Activated CD4-positive, alpha-beta T cell treated with anti-CD3 and anti-CD28 coated beads, Interleukin-2, amount 10 ng/mL, durations not matched to agents 24 days and 14 days (primary cell): ENCODE results near the gene UBE2G1. TPM values are rescaled to one million over a fixed set of nuclear protein-coding genes. Genes with fewer than 3 reads are reported as not detected.
"Not testable (repeated sequence)": the region's sequence is repeated elsewhere in the genome, so short reads cannot be mapped to it uniquely, and the experiment has no call there.

Source experiments
- DNase-seq: peaks from one replicate; pipeline ENCODE4 v3.0.0; 2022
- H3K27ac Mint-ChIP-seq: one replicate; pipeline ENCODE4 v1.8.0; 2022; ENCODE audit warnings: mild to moderate bottlenecking, mixed read lengths
- H3K27me3 Mint-ChIP-seq: one replicate; pipeline ENCODE4 v1.8.0; 2022; ENCODE audit warnings: mixed read lengths
- H3K36me3 Mint-ChIP-seq: one replicate; pipeline ENCODE4 v1.8.0; 2022; ENCODE audit warnings: low read depth, mild to moderate bottlenecking, mixed read lengths
- H3K4me1 Mint-ChIP-seq: one replicate; pipeline ENCODE4 v1.8.0; 2021; ENCODE audit warnings: mixed read lengths
- H3K4me3 Mint-ChIP-seq: one replicate; pipeline ENCODE4 v1.8.0; 2022; ENCODE audit warnings: mild to moderate bottlenecking, moderate library complexity, mixed read lengths
- H3K9me3 Mint-ChIP-seq: one replicate; pipeline ENCODE4 v1.8.0; 2021; ENCODE audit warnings: mixed read lengths
- intact Hi-C: fragments of 100-400 bp; cut with micrococcal nuclease; formaldehyde crosslinking; loops from one replicate; pipeline ENCODE4 v1.15.1; 2023
- total RNA-seq: library from RNA; stranded (reverse); gene quantifications from 2 replicates; pipeline ENCODE4 v1.2.3, GENCODE V29; 2022

The UBE2G1 gene
- total RNA-seq, 1 donor from 2014 or later: 77.3 TPM

DNA sequence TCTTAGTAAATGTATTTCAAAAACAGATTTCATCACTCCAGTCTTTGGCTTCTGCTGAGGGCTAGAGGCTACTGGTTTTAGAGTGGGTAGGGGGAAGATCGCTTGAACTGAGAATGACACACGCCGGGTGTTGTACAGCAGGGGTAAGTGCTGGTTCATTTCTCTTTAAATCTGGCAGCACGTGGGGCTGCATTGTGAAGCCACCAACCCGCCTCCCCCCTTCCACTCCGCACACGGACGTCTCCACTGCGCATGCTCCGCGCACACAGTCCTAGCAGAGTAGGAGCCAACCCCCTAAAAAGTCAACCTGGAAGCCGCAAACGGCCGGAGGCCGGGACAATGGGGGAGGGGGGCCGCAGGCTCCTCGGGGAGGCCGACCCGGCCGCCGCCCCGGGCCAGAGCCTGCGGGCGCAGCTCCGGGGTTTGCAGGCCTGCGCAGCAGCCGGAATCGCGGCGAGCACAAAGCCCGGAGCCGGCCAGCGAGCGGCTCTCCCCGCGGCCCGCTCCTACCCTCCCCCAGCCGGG, 1.3 kb downstream of the UBE2G1 start:
- intact Hi-C loops: loop anchor here (1.0 to 10.0 kb wide), 3 partner anchors 222 to 1963 kb away; partner anchors contain the start of genes CYB5D2, MNT, PFN1 and RNF167
- H3K36me3 Mint-ChIP-seq: peaks cover 18% of the 10 kb centered on the region

DNA sequence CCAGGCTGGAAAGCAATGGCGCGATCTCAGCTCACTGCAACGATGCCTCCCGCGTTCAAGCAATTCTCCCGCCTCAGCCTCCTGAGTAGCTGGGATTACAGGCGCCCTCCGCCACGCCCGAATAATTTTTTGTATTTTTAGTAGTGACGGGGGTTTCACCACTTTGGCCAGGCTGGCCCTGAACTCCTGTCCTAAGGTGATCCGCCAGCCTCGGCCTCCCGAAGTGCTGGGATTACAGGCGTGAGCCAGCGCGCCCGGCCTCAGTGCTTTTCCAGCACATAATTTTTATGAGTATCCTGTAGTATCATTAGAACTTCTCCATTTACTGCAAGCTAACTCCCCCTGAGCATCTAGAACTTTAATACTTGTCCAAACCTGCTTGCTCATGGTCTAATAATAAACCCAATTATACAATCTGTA, 1.8 kb downstream of the UBE2G1 start:
- no peak for DNase-seq
- H3K4me3 Mint-ChIP-seq: peak overlapping the region; percentile 86
- H3K9me3 Mint-ChIP-seq: no peaks in the 10 kb centered on the region
- H3K4me1 Mint-ChIP-seq: peaks cover 27% of the 10 kb centered on the region
- no peaks in the 10 kb centered on the region for H3K27me3 Mint-ChIP-seq
- peaks cover 18% of the 10 kb centered on the region for H3K36me3 Mint-ChIP-seq
- peak overlapping the region; percentile 97 for H3K27ac Mint-ChIP-seq
- intact Hi-C loops: loop anchor here (1.0 to 10.0 kb wide), 3 partner anchors 221 to 1962 kb away; partner anchors contain the start of genes CYB5D2, MNT, PFN1 and RNF167

More for the DNA sequence above, 1.3 kb downstream of the UBE2G1 start:
- peaks cover 24% of the 10 kb centered on the region for H3K4me1 Mint-ChIP-seq
- peak overlapping the region; percentile 86 for H3K4me3 Mint-ChIP-seq
- H3K27ac Mint-ChIP-seq: peak overlapping the region; percentile 97
- H3K27me3 Mint-ChIP-seq: no peaks in the 10 kb centered on the region
- DNase-seq: peak; percentile 95
- no peaks in the 10 kb centered on the region for H3K9me3 Mint-ChIP-seq

DNA sequence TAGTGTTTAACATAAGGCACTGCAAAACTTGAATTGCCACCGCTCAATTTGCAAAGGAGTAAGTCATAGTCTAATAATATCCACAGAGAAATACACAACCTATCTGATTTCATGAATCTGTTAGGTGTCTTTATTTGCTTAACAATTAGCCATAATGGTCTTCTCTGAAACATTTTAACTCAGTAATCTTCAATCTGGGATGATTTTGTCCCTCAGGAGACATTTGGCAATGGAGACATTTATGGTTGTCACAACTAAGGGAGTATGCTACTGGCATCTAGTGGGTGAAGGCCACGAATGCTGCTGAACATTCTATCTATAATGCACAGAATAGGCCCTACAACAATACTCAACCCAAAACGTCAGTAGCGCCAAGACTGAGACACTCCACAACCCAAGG, 4.3 kb downstream of the UBE2G1 start:
- Mint-ChIP-seq H3K36me3 (peaks cover 24% of the 10 kb centered on the region), H3K9me3 (no peaks in the 10 kb centered on the region), H3K27ac (no peak overlapping the region), H3K4me1 (peaks cover 34% of the 10 kb centered on the region), H3K4me3 (no peak overlapping the region), H3K27me3 (no peaks in the 10 kb centered on the region)
- no peak for DNase-seq
- intact Hi-C loops: loop anchor here (10.0 kb wide), 1 partner anchor 583 kb away; the partner anchor contains the start of genes PFN1, RNF167 and SLC25A11

DNA sequence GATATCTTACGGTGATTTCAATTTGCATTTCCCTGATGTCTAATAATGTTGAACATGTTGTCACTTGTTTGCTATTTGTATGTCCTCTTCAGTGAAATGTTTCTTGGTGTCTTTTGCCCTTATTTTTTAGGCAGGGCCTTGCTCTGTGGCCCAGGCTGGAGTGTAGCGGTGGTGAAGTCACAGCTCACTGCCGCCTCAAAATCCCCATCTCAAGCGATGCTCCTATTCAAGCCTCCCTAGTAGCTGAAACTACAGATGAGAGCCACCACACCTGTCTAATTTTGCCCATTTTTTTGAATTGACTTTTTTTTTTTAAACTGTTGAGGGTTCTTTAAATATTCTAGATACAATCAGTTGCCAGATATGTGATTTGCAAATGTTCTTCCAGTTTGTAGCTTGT, 8.3 kb downstream of the UBE2G1 start:
- Mint-ChIP-seq H3K4me3 (no peak overlapping the region), H3K27me3 (no peaks in the 10 kb centered on the region), H3K9me3 (no peaks in the 10 kb centered on the region), H3K27ac (no peak overlapping the region), H3K4me1 (peaks cover 28% of the 10 kb centered on the region), H3K36me3 (peaks cover 17% of the 10 kb centered on the region)
- DNase-seq: no peak
- intact Hi-C loops: no loop called here

DNA sequence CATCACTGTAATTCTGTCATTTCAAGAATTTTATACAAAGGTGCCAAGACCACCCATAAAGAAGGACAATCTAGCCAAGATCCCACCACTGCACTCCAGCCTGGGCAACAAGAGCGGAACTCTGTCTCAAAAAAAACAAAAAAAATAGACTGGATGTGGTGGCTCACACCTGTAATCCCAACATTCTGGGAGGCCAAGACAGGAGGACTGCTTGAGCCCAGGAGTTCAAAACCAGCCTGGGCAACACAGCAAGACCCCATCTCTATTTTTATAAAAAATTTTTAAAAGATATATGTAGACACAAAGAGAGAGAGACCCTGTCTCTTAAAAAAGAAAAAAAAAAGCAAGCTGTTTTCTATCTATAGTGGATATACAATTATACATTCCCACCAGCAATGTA, 8.8 kb downstream of the UBE2G1 start:
- peaks cover 16% of the 10 kb centered on the region for H3K36me3 Mint-ChIP-seq
- DNase-seq: no peak
- intact Hi-C loops: no loop called here
- peaks cover 26% of the 10 kb centered on the region for H3K4me1 Mint-ChIP-seq
- H3K27me3 Mint-ChIP-seq: no peaks in the 10 kb centered on the region
- no peak overlapping the region for H3K4me3 Mint-ChIP-seq
- no peak overlapping the region for H3K27ac Mint-ChIP-seq
- H3K9me3 Mint-ChIP-seq: no peaks in the 10 kb centered on the region

DNA sequence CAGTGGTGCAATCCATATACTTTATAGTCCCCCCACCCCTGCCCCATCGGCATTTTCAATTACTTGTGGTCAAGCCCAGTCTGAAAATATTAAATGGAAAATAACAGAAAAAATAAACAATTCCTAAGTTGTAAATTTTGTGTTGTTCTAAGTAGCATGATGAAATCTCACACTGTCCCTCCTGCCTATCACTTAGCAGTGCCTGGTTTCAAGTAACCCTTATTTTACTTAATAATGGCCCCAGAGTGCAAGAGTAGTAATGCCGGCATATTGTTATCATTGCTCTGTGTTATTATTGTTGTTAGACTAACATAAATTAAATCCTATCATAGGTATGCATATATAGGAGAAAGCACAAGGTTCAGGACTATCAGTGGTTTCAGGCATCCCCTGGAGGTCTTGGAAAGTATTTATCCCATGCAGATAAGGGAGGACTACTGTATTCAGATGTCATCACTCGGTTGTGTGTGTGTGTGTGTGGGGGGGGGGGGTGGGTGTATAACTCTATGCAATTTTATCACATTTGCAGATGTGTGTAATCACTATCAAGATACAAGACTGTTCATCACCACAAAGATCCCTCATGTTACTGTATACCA, 9.3 kb downstream of the UBE2G1 start:
- Mint-ChIP-seq H3K4me3 (no peak overlapping the region), H3K4me1 (peaks cover 24% of the 10 kb centered on the region), H3K9me3 (no peaks in the 10 kb centered on the region), H3K36me3 (peaks cover 14% of the 10 kb centered on the region), H3K27me3 (no peaks in the 10 kb centered on the region), H3K27ac (no peak overlapping the region)
- no peak for DNase-seq
- intact Hi-C loops: no loop called here

DNA sequence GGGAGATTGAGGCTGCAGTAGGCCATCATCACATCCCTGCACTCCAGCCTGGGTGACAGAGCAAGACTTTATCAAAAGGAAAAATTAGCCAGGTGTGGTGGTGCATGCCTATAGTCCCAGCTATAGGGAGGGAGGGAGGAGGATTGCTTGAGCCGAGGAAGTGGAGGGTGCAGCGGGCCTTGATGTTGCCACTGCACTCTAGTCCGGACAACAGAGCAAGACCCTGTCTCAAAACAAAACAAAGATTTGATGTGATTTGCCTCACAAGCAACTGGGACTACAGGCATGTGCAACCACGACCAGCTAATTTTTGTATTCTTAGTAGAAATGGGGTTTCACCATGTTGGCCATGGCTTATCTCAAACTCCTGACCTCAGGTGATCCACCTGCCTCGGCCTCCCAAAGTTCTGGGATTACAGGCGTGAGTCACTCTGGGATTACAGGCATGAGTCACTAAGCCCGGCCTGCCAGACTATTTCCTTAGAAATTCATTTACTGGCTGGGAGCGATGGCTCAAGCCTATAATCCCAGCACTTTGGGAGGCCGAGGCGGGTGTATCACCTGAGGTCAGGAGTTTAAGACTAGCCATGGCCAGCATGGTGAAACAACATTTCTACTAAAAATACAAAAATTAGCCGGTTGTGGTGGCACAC, 11.5 kb downstream of the UBE2G1 start:
- H3K36me3 Mint-ChIP-seq: peaks cover 5% of the 10 kb centered on the region
- H3K27me3 Mint-ChIP-seq: no peaks in the 10 kb centered on the region
- H3K9me3 Mint-ChIP-seq: no peaks in the 10 kb centered on the region
- no peak overlapping the region for H3K27ac Mint-ChIP-seq
- intact Hi-C loops: no loop called here
- H3K4me1 Mint-ChIP-seq: peaks cover 21% of the 10 kb centered on the region
- no peak overlapping the region for H3K4me3 Mint-ChIP-seq
- DNase-seq: no peak

DNA sequence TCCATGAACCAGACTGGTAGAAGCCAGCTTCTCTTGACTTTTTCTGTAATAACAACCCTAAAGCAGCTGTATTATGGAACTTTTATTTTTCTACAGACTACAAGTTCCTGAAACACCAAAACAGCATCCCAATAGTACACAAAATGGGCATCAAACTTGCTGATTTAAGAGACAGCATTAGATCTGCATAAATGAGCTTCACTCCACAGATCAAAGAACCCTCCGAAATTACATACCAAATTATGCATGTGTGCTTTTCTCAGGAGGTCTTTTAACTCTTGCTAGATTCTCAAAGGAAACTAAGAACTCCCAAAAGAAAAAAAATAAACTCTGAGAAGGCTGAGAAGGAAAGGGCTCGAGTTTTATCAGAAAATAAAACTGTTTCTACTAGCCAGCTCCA, 12.3 kb downstream of the UBE2G1 start:
- H3K27ac Mint-ChIP-seq: no peak overlapping the region
- DNase-seq: no peak
- intact Hi-C loops: no loop called here
- H3K36me3 Mint-ChIP-seq: peaks cover 6% of the 10 kb centered on the region
- H3K4me1 Mint-ChIP-seq: peaks cover 20% of the 10 kb centered on the region
- H3K9me3 Mint-ChIP-seq: no peaks in the 10 kb centered on the region
- H3K27me3 Mint-ChIP-seq: no peaks in the 10 kb centered on the region
- no peak overlapping the region for H3K4me3 Mint-ChIP-seq

DNA sequence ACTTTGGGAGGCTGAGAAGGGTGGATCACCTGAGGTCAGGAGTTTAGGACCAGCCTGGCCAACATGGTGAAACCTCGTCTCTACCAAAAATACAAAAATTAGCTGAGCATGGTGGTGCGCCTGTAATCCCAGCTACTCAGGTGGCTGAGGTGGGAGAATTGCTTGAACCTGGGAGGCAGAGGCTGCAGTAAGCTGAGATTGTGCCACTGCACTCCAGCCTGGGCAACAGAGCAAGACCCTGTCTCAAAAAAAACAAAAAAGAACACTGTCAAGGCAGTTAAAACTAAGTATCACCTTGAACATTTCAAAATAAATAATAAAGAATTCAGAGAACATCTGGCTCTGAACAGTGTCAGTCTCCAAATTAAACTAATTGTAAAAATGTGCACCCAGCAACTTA, 16.3 kb downstream of the UBE2G1 start:
- H3K4me3 Mint-ChIP-seq, H3K27ac Mint-ChIP-seq, DNase-seq, H3K9me3 Mint-ChIP-seq, intact Hi-C loops, H3K27me3 Mint-ChIP-seq, H3K36me3 Mint-ChIP-seq: not testable (repeated sequence)
- peaks cover 22% of the 10 kb centered on the region for H3K4me1 Mint-ChIP-seq

DNA sequence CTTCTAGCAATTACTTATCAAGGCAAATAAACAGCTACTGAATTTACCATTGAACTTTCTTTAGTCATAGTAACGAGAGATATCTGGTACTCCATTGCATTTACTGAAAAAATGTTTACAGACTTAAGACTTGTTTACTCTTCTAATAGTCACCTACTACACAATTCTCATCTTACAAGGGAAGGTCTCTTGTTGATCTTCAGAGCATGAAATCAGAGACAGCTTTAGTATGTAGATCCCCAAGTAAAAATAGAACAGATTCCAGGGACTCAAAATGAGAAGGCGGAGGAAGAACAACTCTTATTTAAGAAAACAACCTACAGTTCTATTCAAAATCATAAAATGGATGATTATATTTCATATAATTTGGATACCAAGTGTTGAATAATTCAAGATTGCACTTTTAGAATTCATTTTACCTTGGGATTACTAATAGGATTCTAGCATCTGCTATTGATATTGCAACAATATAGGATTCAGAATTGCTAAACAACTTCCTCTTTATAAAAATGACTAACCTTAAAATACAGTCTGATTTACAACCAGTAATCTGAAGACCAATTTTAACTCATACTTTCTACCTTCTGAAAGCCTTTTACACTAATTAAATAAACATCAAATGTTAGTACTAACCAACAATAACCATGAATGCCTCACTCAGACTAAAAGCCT, 20.8 kb downstream of the UBE2G1 start:
- no peak overlapping the region for H3K27ac Mint-ChIP-seq
- no peak for DNase-seq
- peaks cover 12% of the 10 kb centered on the region for H3K4me1 Mint-ChIP-seq

DNA sequence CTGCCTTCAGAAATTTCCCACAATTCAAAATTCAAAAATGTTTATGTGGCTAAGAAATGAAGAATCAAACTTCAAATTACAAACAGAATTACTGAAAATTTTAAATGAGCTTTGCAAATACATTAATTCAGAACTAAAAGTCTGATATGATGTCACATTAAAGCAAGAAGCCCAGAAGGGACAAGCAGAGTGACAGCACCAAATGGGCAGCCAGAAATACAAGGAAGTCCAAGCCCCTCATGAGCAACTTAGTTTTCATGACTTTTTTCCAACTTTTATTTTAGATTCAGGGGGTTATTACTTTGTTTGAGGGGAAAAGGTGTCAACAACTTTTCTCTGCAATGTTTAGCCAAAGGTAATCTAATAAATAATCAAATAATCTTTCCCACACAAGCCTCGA, 21.5 kb downstream of the UBE2G1 start:
- peaks cover 1% of the 10 kb centered on the region for H3K36me3 Mint-ChIP-seq
- no peaks in the 10 kb centered on the region for H3K27me3 Mint-ChIP-seq
- no peak overlapping the region for H3K27ac Mint-ChIP-seq
- no peak for DNase-seq
- peaks cover 17% of the 10 kb centered on the region for H3K4me1 Mint-ChIP-seq
- no peaks in the 10 kb centered on the region for H3K9me3 Mint-ChIP-seq
- no peak overlapping the region for H3K4me3 Mint-ChIP-seq
- intact Hi-C loops: no loop called here

More for the DNA sequence above, 20.8 kb downstream of the UBE2G1 start:
- no peaks in the 10 kb centered on the region for H3K9me3 Mint-ChIP-seq
- no peak overlapping the region for H3K4me3 Mint-ChIP-seq
- peaks cover 1% of the 10 kb centered on the region for H3K36me3 Mint-ChIP-seq
- H3K27me3 Mint-ChIP-seq: no peaks in the 10 kb centered on the region
- intact Hi-C loops: no loop called here

DNA sequence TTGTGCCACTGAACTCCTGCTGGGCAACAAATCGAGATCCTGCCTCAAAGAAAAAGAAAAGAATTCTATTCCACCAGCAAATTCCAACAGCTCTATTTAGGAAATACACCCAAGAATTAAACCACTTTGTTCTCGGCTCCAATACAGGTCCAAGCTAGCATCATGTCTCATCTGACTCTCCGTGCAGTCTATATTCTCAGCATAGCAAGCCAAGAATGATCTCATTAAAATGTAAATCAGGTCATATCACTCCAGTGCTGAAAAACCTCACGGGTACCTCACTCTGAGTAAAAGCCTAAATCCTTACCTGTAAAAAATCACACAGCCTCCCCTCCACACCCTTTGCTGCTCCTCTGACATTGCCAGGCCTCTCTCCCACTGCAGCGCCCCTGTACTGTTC, 23.9 kb downstream of the UBE2G1 start:
- H3K4me1 Mint-ChIP-seq: peaks cover 16% of the 10 kb centered on the region
- H3K4me3 Mint-ChIP-seq: no peak overlapping the region
- intact Hi-C loops: no loop called here
- H3K27me3 Mint-ChIP-seq: no peaks in the 10 kb centered on the region
- no peak overlapping the region for H3K27ac Mint-ChIP-seq
- no peaks in the 10 kb centered on the region for H3K36me3 Mint-ChIP-seq
- H3K9me3 Mint-ChIP-seq: no peaks in the 10 kb centered on the region
- DNase-seq: no peak

DNA sequence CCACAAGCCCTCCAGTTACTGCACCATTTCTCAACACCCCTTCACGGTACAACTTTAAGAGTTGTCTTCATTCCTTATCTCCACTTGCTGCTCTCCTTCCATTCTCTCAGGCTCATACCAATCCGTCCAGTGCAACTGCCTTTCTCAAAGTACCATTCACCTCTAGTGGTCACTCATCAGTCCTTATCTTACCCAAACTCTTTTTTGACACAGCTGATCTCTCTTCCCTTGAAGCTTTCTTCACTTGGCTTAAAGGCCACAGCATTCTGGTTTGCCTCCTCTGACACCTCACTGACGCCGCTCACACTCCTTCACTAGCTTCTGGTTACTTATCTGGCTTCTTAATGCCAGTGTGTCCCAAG, 24.9 kb downstream of the UBE2G1 start:
- no peaks in the 10 kb centered on the region for H3K27me3 Mint-ChIP-seq
- H3K27ac Mint-ChIP-seq: no peak overlapping the region
- no peak overlapping the region for H3K4me3 Mint-ChIP-seq
- intact Hi-C loops: no loop called here
- DNase-seq: no peak
- no peaks in the 10 kb centered on the region for H3K9me3 Mint-ChIP-seq
- H3K4me1 Mint-ChIP-seq: peaks cover 17% of the 10 kb centered on the region
- no peaks in the 10 kb centered on the region for H3K36me3 Mint-ChIP-seq
